HG03571 (cell line): Measurements from ENCODE around the gene SPAG6.
"Not testable (repeated sequence)": the region's sequence is repeated elsewhere in the genome, so short reads cannot be mapped to it uniquely, and the experiment has no call there.

Experiments
- ATAC-seq: cut with Tn5 transposase; IDR thresholded peaks from one replicate; pipeline ENCODE4 v1.9.1; 2021; ENCODE audit not compliant: unreplicated experiment

Gene SPAG6

DNA sequence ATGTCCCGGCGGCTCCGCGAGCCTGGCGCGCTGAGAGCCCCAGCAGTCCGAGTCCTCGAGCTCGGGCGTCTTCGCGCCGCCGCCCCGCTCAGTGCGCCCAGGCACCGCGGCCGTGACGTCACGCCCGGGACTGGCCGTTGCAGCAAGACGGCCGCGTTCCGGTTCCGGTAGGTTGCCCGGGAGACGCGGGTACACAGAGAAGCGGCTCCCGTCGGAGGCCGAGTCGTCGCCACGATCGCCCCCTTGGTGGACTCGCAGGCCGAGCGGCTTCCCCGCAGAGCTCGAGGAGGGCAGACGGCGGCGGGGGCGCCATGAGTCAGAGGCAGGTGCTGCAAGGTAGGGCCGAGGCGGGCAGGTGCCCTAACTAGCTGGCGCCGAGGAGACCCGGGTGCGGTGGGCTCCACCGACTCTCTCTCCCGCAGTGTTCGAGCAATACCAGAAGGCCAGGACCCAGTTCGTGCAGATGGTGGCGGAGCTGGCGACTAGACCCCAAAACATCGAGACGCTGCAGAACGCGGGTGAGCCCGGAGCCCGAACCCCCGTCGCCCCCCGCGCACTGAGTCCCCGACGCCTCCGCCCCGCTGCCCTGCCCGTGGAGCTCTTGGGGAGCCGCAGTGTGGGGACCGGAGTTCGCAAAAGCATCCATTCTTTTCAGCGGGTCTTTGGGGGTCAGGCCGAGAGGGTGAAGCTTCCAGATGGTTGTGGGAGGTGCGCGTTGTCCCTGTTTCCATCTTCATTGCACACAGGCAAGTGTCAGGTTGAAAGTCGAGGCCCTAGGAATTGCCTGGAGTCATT, at the start of gene SPAG6:
Gene SPAG6 (plus strand): TSS at position 196 of the 795 bp plus-strand sequence. CDS start 116 bp downstream, at position 312.
- ATAC-seq = no peak

DNA sequence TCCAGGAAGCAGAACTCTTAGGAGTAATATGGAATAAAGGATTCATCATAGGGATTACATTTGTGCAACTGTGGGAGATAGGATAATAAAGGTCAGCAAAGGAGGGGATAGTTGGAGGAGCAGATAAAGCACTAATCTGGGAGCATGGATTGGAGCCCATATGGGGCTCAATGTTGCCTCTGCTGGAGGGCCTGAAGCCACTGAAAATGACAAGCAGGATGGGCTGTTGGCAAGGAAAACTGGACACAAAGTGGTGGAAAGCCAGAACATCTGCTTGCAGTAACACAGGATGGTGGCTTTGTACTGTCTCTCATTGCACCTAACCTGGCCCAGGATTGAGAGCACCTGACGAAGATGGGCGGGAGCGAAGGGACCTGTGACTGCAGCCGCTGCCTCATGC, 44.1 kb upstream of the SPAG6 start:
- ATAC-seq = no peak

GRCh38 chr10:22303461-22303860, 41.8 kb upstream of the SPAG6 start:
- no peak for ATAC-seq

DNA sequence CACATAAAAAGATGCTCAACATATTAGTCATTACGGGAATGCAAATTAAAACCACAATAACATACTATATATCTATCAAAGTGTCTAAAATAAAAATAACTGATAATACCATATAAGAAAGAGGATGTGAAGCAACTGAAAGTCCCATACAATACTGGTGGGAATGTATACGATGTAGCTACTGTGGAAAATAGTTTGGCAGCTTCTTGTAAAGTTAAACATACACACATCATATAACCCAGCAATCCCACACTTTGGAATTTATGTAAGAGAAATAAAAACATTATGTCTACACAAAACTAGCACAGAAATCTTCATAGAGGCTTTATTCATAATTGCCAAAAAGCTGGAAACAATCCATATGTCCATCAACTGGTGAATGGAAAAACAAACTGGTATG, 39.6 kb upstream of the SPAG6 start:
- ATAC-seq = no peak

DNA sequence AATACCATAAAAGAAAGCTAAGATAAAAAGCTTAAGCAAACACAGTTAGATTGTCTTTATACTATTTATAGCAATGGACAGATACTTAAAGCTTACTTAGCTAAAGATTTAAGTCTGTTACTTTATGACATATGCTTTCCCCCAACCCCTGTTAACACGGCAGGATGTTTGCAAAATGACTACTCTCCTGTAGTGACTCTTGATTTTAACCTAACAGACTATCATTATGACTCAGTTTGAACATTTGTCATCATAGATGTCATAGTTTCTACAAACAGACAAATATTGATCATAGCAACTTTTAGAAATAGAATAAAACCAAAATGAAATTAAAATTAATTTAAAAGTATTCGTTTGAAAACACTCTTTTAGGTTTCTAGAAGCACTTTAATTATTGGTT, 36.9 kb upstream of the SPAG6 start:
- ATAC-seq = peak; percentile 90

DNA sequence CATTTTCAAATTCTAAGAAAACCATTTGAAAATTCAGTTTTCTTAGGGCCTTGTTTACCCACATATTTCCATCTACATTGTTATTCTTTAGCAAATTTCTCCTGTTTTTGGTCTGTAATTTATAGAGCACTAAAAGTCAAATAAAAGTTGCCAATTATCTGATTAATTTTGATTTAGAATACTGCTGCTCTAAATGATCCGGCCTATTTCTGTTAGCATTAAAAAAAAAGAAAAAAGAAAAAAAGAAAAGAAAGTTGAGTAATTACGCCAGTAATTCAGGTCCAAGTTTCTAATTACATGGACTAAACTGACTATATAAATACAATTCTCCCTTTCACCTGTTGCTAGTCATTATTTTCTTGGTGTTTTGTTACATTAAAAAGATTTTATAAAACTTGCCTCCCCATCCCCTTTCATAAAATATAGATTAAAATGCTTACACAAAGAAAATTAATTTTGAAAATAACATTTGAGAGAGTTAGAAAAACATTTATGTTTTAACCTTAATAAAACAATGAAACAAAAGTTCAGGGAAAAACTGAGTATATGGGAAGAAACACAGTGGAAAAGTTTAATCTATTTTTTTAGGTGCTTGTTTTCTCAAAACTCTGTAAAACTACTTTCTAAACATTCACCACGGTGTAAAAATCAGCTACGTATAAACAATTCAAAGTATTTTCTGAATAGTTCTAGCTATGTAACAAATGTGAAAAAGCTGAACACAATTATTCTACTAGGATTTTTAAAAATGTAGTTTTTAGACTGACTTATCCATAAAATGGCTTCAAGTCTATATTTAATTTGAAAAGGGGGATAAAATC, 35.9 kb upstream of the SPAG6 start:
- no peak for ATAC-seq

GRCh38 chr10:22310012-22310411, 35.3 kb upstream of the SPAG6 start:
- not testable (repeated sequence) for ATAC-seq

GRCh38 chr10:22310928-22311327, 34.4 kb upstream of the SPAG6 start:
- ATAC-seq = no peak

DNA sequence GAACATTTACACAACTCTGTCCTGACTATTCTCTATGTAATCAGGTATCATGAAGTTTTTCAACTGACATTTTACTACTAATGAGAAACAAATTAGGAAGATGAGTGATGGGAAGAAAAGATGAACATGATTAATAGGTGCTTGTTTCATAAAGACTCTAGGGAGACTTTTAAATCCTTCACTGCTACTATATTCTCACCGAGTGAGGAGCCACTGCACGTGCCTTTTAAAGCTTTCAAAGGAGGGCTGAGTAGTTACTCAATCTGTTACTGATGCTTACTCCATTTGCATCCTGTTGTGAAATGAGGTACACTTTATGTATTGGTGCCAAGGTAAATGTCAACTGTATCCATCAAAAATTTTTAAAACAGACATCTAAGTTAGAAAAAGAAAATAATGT, 30.4 kb upstream of the SPAG6 start:
- no peak for ATAC-seq

- ATAC-seq = peak; percentile 16
These were observed 29.6 kb upstream of the SPAG6 start for GRCh38 chr10:22315455-22316285.

- peak; percentile 56 for ATAC-seq
These were observed 28.8 kb upstream of the SPAG6 start, which contains the start of gene COMMD3 for GRCh38 chr10:22316286-22317075. Gene COMMD3, plus strand, starts transcription at chr10:22316388. Its CDS starts 30 bp downstream, at chr10:22316418.

DNA sequence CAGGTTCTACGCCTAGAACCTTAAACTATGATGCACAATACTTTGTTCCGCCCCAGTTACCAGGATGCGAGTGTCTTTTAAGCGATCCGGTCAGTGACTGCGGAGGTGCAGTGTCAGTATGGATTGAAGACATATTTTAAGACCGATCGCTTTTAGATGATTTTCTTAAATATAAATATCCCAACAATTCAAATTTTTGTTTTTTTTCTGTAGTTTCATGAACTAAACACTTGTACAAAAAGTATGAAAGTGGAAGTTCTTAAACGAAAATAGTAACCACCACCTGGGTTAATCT, 28.3 kb upstream of the SPAG6 start:
- ATAC-seq = peak; percentile 17

- ATAC-seq = no peak
These were observed 27.3 kb upstream of the SPAG6 start for GRCh38 chr10:22317771-22318565.

DNA sequence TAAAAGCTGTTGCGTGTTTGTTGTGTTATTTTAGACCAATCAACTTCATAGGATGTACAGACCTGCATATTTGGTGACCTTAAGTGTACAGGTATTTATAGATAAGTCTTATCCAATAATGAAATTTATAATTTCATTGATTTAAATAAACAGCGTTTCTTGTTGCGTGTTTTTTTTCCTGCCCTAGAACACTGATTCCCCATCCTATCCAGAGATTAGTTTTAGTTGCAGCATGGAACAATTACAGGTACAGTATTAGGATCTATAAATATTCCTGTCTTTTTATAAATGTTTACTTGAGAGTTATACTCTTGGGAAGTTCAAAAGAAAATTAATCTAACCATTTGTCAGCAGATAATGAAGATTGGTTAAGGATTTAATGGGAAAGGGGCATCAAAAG, 26.5 kb upstream of the SPAG6 start:
- no peak for ATAC-seq

GRCh38 chr10:22319547-22319979, 25.7 kb upstream of the SPAG6 start:
- ATAC-seq = no peak

GRCh38 chr10:22319980-22320558, 25.2 kb upstream of the SPAG6 start:
- ATAC-seq = no peak

DNA sequence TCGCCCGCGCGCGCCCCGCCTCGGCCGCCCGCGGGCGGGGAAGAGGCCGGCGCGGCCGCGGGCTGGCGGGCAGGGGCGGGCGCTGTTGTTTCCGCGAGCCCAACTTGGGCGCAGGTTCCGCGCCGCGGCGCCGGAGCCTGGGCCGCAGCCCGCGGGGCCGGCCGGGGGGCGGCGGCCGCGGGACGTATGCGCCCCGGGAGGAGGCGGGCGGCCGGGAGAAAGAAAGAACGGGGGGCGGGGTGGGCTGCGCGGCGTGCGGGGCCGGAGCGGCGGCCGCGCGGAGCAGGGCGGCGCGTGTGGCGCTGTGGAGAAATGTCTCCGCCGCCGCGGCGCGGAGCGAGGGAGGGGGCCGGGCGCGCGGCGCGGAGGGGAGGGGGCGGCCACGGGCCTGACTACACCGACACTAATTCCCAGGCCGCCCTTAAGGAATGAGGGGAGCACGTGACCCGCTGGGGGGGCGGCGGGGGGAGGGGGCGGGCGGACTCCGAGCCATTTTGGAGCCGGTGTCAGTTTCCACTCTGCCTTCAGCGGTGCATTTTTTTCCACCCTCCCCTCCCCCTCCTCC, 24.6 kb upstream of the SPAG6 start, which contains the start of gene BMI1:
Gene BMI1 (plus strand): TSS at position 509 of the 565 bp plus-strand sequence. CDS start 5,351 bp downstream, outside the sequence.
- ATAC-seq = no peak

- ATAC-seq = no peak
These were observed 24.0 kb upstream of the SPAG6 start for GRCh38 chr10:22321156-22321923.
